HUES6 (cell line): ENCODE results near the gene NEGR1.

Source experiments
- H3K27ac ChIP-seq: 2 replicates; pipeline ENCODE4 v1.7.0; 2013; ENCODE audit warnings: low read depth, mild to moderate bottlenecking, low read length, inconsistent platforms
- H3K27me3 ChIP-seq: 2 replicates; pipeline ENCODE4 v1.6.1; 2013; ENCODE audit warnings: low read length; ENCODE audit not compliant: control insufficient read depth, insufficient read depth
- H3K36me3 ChIP-seq: 2 replicates; pipeline ENCODE4 v1.6.1; 2013; ENCODE audit warnings: low read length; ENCODE audit not compliant: control insufficient read depth, insufficient read depth
- H3K4me1 ChIP-seq: 2 replicates; pipeline ENCODE4 v1.6.1; 2013; ENCODE audit warnings: low read length; ENCODE audit not compliant: control insufficient read depth, insufficient read depth
- H3K4me3 ChIP-seq: 2 replicates; pipeline ENCODE4 v1.5.1; 2013; ENCODE audit warnings: low read depth, low read length
- H3K9ac ChIP-seq: one replicate; pipeline ENCODE4 v1.6.1; 2013; ENCODE audit warnings: mild to moderate bottlenecking, low read length
- H3K9me3 ChIP-seq: 2 replicates; pipeline ENCODE4 v1.6.1; 2013; ENCODE audit warnings: low read depth, low read length; ENCODE audit not compliant: control insufficient read depth, insufficient read depth

The NEGR1 gene

GRCh38 chr1:71618766-71619530, 663.4 kb downstream of the NEGR1 start:
- Histone ChIP-seq H3K27ac (no peak overlapping the region), H3K9ac (no peak overlapping the region), H3K36me3 (no peaks in the 10 kb centered on the region), H3K4me1 (no peaks in the 10 kb centered on the region), H3K27me3 (no peaks in the 10 kb centered on the region), H3K4me3 (no peak overlapping the region), H3K9me3 (peaks cover 3% of the 10 kb centered on the region)

DNA sequence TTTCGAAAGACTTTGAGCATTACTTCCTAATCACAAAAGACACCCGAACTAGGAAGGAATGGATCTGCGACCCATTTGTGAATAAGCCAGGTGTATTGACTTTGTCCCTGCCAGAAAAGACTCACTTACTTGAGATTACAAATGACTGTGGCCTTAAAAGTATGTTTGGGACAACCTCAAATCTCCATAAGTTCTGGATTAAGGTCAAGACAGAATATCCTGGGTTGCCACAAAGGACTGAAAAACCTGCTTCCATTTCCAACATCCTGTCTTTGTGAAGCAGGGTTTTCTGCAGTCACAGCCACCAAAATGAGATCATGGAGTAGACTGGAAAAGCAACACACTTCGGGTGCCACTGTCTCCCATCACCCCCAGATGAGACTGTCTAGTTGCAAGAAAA, 664.1 kb downstream of the NEGR1 start:
- Histone ChIP-seq H3K4me3 (no peak overlapping the region), H3K36me3 (no peaks in the 10 kb centered on the region), H3K9ac (no peak overlapping the region), H3K27ac (no peak overlapping the region), H3K9me3 (peaks cover 3% of the 10 kb centered on the region), H3K27me3 (no peaks in the 10 kb centered on the region), H3K4me1 (no peaks in the 10 kb centered on the region)

DNA sequence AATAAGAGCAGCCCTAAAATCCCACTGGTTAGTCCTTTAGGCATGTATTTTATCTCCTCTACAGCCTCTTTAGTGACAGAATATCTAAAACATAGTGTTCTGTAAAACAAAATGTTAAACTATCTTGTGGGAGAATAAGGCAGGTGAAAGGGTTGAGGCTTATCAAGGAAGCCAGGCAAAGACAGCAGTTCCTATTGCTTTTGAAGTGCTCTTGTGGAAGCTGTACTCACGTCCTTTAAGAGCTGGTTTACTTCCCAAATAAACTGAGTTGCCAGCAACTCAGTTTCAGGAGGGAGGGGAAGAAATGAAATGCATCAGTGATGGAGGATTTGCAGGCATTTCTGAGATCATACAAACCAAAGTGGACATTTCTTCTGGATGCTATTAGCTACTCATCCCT, 671.9 kb downstream of the NEGR1 start:
- no peak overlapping the region for H3K4me3 ChIP-seq
- no peaks in the 10 kb centered on the region for H3K4me1 ChIP-seq
- H3K9ac ChIP-seq: no peak overlapping the region
- H3K27me3 ChIP-seq: no peaks in the 10 kb centered on the region
- no peaks in the 10 kb centered on the region for H3K36me3 ChIP-seq
- H3K27ac ChIP-seq: no peak overlapping the region
- no peaks in the 10 kb centered on the region; the same call in none of the 2 replicates for H3K9me3 ChIP-seq

GRCh38 chr1:71603044-71603776, 679.1 kb downstream of the NEGR1 start:
- no peak overlapping the region for H3K27ac ChIP-seq
- no peaks in the 10 kb centered on the region for H3K36me3 ChIP-seq

DNA sequence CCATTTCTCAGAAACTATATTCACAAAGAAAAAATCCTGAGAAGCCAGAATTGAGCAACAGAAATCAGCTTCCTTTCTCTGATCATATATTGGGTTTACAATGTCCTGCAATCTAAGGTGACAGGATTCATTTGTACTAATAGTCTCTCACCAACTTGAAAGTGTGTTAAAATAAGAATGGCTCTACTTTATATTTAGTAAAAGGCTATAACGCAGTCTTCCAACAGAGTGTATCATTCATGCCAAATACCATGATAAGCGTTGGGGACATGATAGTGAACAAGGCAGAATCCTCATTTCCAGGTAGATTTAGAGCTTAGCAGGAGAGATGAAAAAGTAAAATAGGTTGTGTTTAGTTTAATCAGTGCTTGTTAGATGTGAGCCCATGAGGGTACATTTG, 682.3 kb downstream of the NEGR1 start:
- H3K4me3 ChIP-seq: no peak overlapping the region
- no peak overlapping the region for H3K9ac ChIP-seq
- peaks cover 3% of the 10 kb centered on the region; the same call in 1 of the 2 replicates for H3K9me3 ChIP-seq
- no peak overlapping the region for H3K27ac ChIP-seq
- no peaks in the 10 kb centered on the region for H3K4me1 ChIP-seq
- H3K36me3 ChIP-seq: no peaks in the 10 kb centered on the region
- H3K27me3 ChIP-seq: no peaks in the 10 kb centered on the region

More at GRCh38 chr1:71603044-71603776, 679.1 kb downstream of the NEGR1 start:
- Histone ChIP-seq H3K9me3 (peaks cover 3% of the 10 kb centered on the region; the same call in 1 of the 2 replicates), H3K9ac (no peak overlapping the region), H3K4me3 (no peak overlapping the region), H3K27me3 (no peaks in the 10 kb centered on the region), H3K4me1 (no peaks in the 10 kb centered on the region)

DNA sequence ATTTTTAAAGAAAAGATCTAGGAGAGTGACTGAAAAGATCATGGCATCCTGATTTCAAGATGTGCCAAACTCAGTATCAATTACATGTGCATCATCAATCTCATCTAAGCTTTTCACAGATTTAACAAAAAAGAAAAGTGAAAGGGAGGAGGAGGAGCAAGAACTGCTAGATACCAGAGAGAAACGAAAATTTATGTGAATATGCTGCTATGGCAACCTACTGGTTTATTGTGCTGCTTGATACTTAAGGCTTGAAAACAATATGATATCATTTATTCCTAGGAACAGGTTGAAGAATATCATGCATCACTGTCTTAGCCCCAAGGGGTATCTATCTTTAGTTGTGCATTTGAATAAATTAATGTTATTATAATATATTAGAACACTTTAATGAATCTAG, 683.0 kb downstream of the NEGR1 start:
- no peak overlapping the region for H3K4me3 ChIP-seq
- no peaks in the 10 kb centered on the region for H3K36me3 ChIP-seq
- peaks cover 3% of the 10 kb centered on the region; the same call in 1 of the 2 replicates for H3K9me3 ChIP-seq
- H3K27me3 ChIP-seq: no peaks in the 10 kb centered on the region
- no peaks in the 10 kb centered on the region for H3K4me1 ChIP-seq
- no peak overlapping the region for H3K9ac ChIP-seq
- H3K27ac ChIP-seq: no peak overlapping the region

- Histone ChIP-seq H3K4me1 (peaks cover 9% of the 10 kb centered on the region), H3K9me3 (no peaks in the 10 kb centered on the region), H3K9ac (no peak overlapping the region), H3K27ac (no peak overlapping the region), H3K27me3 (no peaks in the 10 kb centered on the region), H3K36me3 (no peaks in the 10 kb centered on the region), H3K4me3 (no peak overlapping the region)
Observed at GRCh38 chr1:71593523-71593922, 688.8 kb downstream of the NEGR1 start.

- Histone ChIP-seq H3K9ac (no peak overlapping the region), H3K27me3 (no peaks in the 10 kb centered on the region), H3K4me1 (peaks cover 9% of the 10 kb centered on the region), H3K27ac (peak overlapping the region; percentile 43; the same call in 1 of the 2 replicates), H3K4me3 (no peak overlapping the region), H3K9me3 (no peaks in the 10 kb centered on the region), H3K36me3 (no peaks in the 10 kb centered on the region)
Observed at GRCh38 chr1:71592646-71593274, 689.6 kb downstream of the NEGR1 start.

- no peak overlapping the region for H3K4me3 ChIP-seq
- peaks cover 9% of the 10 kb centered on the region for H3K4me1 ChIP-seq
- no peak overlapping the region for H3K9ac ChIP-seq
Observed at GRCh38 chr1:71589005-71589404, 693.3 kb downstream of the NEGR1 start.

DNA sequence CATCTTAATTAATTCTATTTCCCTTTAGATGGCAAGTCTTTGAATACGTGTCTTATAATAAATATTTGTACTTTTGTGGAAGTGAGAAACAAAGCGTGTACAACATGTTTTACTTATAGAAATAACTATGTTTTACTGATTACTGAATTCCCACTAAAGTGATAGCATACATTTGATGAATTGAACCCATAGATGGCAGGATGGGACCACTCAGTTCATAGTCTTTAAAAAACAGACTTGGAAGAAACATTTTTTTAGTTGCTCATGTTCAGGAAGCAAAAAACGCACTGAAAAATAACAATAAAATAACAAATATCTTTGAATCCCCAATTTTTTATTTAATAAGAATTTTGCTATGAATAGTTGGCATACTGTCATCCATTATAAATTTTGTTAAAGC, 694.4 kb downstream of the NEGR1 start:
- H3K4me1 ChIP-seq: peaks cover 5% of the 10 kb centered on the region
- H3K4me3 ChIP-seq: no peak overlapping the region
- H3K9me3 ChIP-seq: no peaks in the 10 kb centered on the region
- no peak overlapping the region for H3K27ac ChIP-seq
- H3K27me3 ChIP-seq: no peaks in the 10 kb centered on the region
- H3K9ac ChIP-seq: no peak overlapping the region
- H3K36me3 ChIP-seq: no peaks in the 10 kb centered on the region

More at GRCh38 chr1:71589005-71589404, 693.3 kb downstream of the NEGR1 start:
- no peaks in the 10 kb centered on the region for H3K27me3 ChIP-seq
- no peak overlapping the region for H3K27ac ChIP-seq
- no peaks in the 10 kb centered on the region for H3K9me3 ChIP-seq
- H3K36me3 ChIP-seq: no peaks in the 10 kb centered on the region

- H3K4me1 ChIP-seq: no peaks in the 10 kb centered on the region
- no peak overlapping the region for H3K9ac ChIP-seq
- H3K36me3 ChIP-seq: no peaks in the 10 kb centered on the region
- no peaks in the 10 kb centered on the region for H3K27me3 ChIP-seq
- no peak overlapping the region for H3K27ac ChIP-seq
- no peak overlapping the region for H3K4me3 ChIP-seq
- no peaks in the 10 kb centered on the region for H3K9me3 ChIP-seq
Observed at GRCh38 chr1:71586030-71586429, 696.3 kb downstream of the NEGR1 start.
